ENCODE results near the gene MCUR1. TPM values are rescaled to one million over a fixed set of nuclear protein-coding genes. Genes with fewer than 3 reads are reported as not detected.
A peak's percentile ranks its signal among the peaks of the same experiment; 100 is the strongest.

MCUR1 gene
- total and polyA plus RNA-seq, 4 donors = 6.6 to 32.9 (median 18.3) TPM

GRCh38 chr6:13813621-13814175, 659 bp downstream of the MCUR1 start:
- Histone ChIP-seq H3K27ac (ENCODE audit: low read depth in 1 of 2, low read length in 2 of 2) (peak overlapping the region; percentile 65 to 95), H3K4me3 (ENCODE audit: low read length in 2 of 2) (peak overlapping the region; percentile 52 to 86), H3K36me3 (ENCODE audit: control insufficient read depth in 1 of 2, insufficient read depth in 2 of 2, low read length in 1 of 2) (no peaks in the 10 kb centered on the region), H3K9me3 (ENCODE audit: control insufficient read depth, low read length) (no peaks in the 10 kb centered on the region), H3K27me3 (ENCODE audit: control insufficient read depth in 1 of 2, insufficient read depth in 2 of 2, low read length in 1 of 2) (no peaks in the 10 kb centered on the region), H3K4me1 (ENCODE audit: control insufficient read depth in 1 of 2, insufficient read depth in 2 of 2, low read length in 2 of 2) (peaks cover 0 to 2% of the 10 kb centered on the region in 2 donors)
- peak; percentile 81 to 90 for DNase-seq
- ATAC-seq (ENCODE audit: low FRiP score) = peak; percentile 65
- 1% methylated on average over 45 to 56 of the region's 56 CpGs for WGBS, 2 donors
- intact Hi-C loops (cut with DNase I) = loop anchor here in 1 of 2 donors (5.0 to 10.0 kb wide), 2 partner anchors 101 to 251 kb away; partner anchors contain the start of gene RANBP9

GRCh38 chr6:13813026-13813425, 1.3 kb downstream of the MCUR1 start:
- Histone ChIP-seq H3K4me1 (ENCODE audit: control insufficient read depth in 1 of 2, insufficient read depth in 2 of 2, low read length in 2 of 2) (peaks cover 0 to 2% of the 10 kb centered on the region in 2 donors), H3K36me3 (ENCODE audit: control insufficient read depth in 1 of 2, insufficient read depth in 2 of 2, low read length in 1 of 2) (peaks cover 0 to 2% of the 10 kb centered on the region in 2 donors), H3K27me3 (ENCODE audit: control insufficient read depth in 1 of 2, insufficient read depth in 2 of 2, low read length in 1 of 2) (no peaks in the 10 kb centered on the region), H3K27ac (ENCODE audit: low read depth in 1 of 2, low read length in 2 of 2) (no peak overlapping the region), H3K9me3 (ENCODE audit: control insufficient read depth, low read length) (no peaks in the 10 kb centered on the region), H3K4me3 (ENCODE audit: low read length in 2 of 2) (peak overlapping the region; percentile 52 to 86)
- no peak for ATAC-seq (ENCODE audit: low FRiP score)
- 53 to 57% methylated on average over 7 of the region's 7 CpGs for WGBS, 2 donors
- intact Hi-C loops (cut with DNase I) = loop anchor here in 1 of 2 donors (5.0 to 10.0 kb wide), 2 partner anchors 101 to 252 kb away; partner anchors contain the start of gene RANBP9
- no peak for DNase-seq

- Histone ChIP-seq H3K9me3 (ENCODE audit: control insufficient read depth, low read length) (no peaks in the 10 kb centered on the region), H3K27ac (ENCODE audit: low read depth in 1 of 2, low read length in 2 of 2) (no peak overlapping the region), H3K4me3 (ENCODE audit: low read length in 2 of 2) (no peak overlapping the region), H3K27me3 (ENCODE audit: control insufficient read depth in 1 of 2, insufficient read depth in 2 of 2, low read length in 1 of 2) (no peaks in the 10 kb centered on the region), H3K4me1 (ENCODE audit: control insufficient read depth in 1 of 2, insufficient read depth in 2 of 2, low read length in 2 of 2) (peaks cover 0 to 2% of the 10 kb centered on the region in 2 donors), H3K36me3 (ENCODE audit: control insufficient read depth in 1 of 2, insufficient read depth in 2 of 2, low read length in 1 of 2) (peaks cover 0 to 2% of the 10 kb centered on the region in 2 donors)
- DNase-seq = no peak
- intact Hi-C loops (cut with DNase I) = loop anchor here in 1 of 2 donors (5.0 to 10.0 kb wide), 2 partner anchors 100 to 252 kb away; partner anchors contain the start of gene RANBP9
- WGBS, 2 donors = 89 to 90% methylated on average over 5 of the region's 5 CpGs
- ATAC-seq (ENCODE audit: low FRiP score) = no peak
Observed at GRCh38 chr6:13812359-13812642, 2.1 kb downstream of the MCUR1 start.

GRCh38 chr6:13811627-13812358, 2.6 kb downstream of the MCUR1 start:
- Histone ChIP-seq H3K4me1 (ENCODE audit: control insufficient read depth in 1 of 2, insufficient read depth in 2 of 2, low read length in 2 of 2) (peaks cover 0 to 2% of the 10 kb centered on the region in 2 donors), H3K9me3 (ENCODE audit: control insufficient read depth, low read length) (no peaks in the 10 kb centered on the region), H3K27me3 (ENCODE audit: control insufficient read depth in 1 of 2, insufficient read depth in 2 of 2, low read length in 1 of 2) (no peaks in the 10 kb centered on the region), H3K27ac (ENCODE audit: low read depth in 1 of 2, low read length in 2 of 2) (peak overlapping the region in 1 of 2 donors; percentile 68), H3K4me3 (ENCODE audit: low read length in 2 of 2) (no peak overlapping the region), H3K36me3 (ENCODE audit: control insufficient read depth in 1 of 2, insufficient read depth in 2 of 2, low read length in 1 of 2) (peaks cover 0 to 2% of the 10 kb centered on the region in 2 donors)
- no peak for DNase-seq
- intact Hi-C loops (cut with DNase I) = loop anchor here in 1 of 2 donors (5.0 to 10.0 kb wide), 2 partner anchors 99 to 253 kb away; partner anchors contain the start of gene RANBP9
- no peak for ATAC-seq (ENCODE audit: low FRiP score)
- 53 to 60% methylated on average over 8 of the region's 8 CpGs for WGBS, 2 donors

GRCh38 chr6:13810688-13811446, 3.5 kb downstream of the MCUR1 start:
- DNase-seq = no peak
- WGBS, 2 donors = 52 to 61% methylated on average over 3 of the region's 3 CpGs
- no peaks in the 10 kb centered on the region for H3K9me3 ChIP-seq (ENCODE audit: control insufficient read depth, low read length)
- intact Hi-C loops (cut with DNase I) = loop anchor here in 1 of 2 donors (5.0 to 10.0 kb wide), 2 partner anchors 99 to 254 kb away; partner anchors contain the start of gene RANBP9
- H3K4me1 ChIP-seq (ENCODE audit: control insufficient read depth in 1 of 2, insufficient read depth in 2 of 2, low read length in 2 of 2) = peaks cover 0 to 2% of the 10 kb centered on the region in 2 donors
- H3K27me3 ChIP-seq (ENCODE audit: control insufficient read depth in 1 of 2, insufficient read depth in 2 of 2, low read length in 1 of 2) = no peaks in the 10 kb centered on the region
- H3K36me3 ChIP-seq (ENCODE audit: control insufficient read depth in 1 of 2, insufficient read depth in 2 of 2, low read length in 1 of 2) = peaks cover 0 to 2% of the 10 kb centered on the region in 2 donors
- no peak for ATAC-seq (ENCODE audit: low FRiP score)
- no peak overlapping the region for H3K27ac ChIP-seq (ENCODE audit: low read depth in 1 of 2, low read length in 2 of 2)
- no peak overlapping the region for H3K4me3 ChIP-seq (ENCODE audit: low read length in 2 of 2)

- no peaks in the 10 kb centered on the region for H3K9me3 ChIP-seq (ENCODE audit: control insufficient read depth, low read length)
- WGBS, 2 donors = 76 to 85% methylated on average over 4 of the region's 4 CpGs
- intact Hi-C loops (cut with DNase I) = no loop called here
Observed at GRCh38 chr6:13808801-13809200, 5.6 kb downstream of the MCUR1 start.

GRCh38 chr6:13807696-13808095, 6.7 kb downstream of the MCUR1 start:
- Histone ChIP-seq H3K9me3 (ENCODE audit: control insufficient read depth, low read length) (no peaks in the 10 kb centered on the region), H3K4me1 (ENCODE audit: control insufficient read depth in 1 of 2, insufficient read depth in 2 of 2, low read length in 2 of 2) (peaks cover 0 to 2% of the 10 kb centered on the region in 2 donors), H3K36me3 (ENCODE audit: control insufficient read depth in 1 of 2, insufficient read depth in 2 of 2, low read length in 1 of 2) (peaks cover 0 to 3% of the 10 kb centered on the region in 2 donors), H3K27ac (ENCODE audit: low read depth in 1 of 2, low read length in 2 of 2) (no peak overlapping the region), H3K27me3 (ENCODE audit: control insufficient read depth in 1 of 2, insufficient read depth in 2 of 2, low read length in 1 of 2) (no peaks in the 10 kb centered on the region), H3K4me3 (ENCODE audit: low read length in 2 of 2) (no peak overlapping the region)
- ATAC-seq (ENCODE audit: low FRiP score) = no peak
- intact Hi-C loops (cut with DNase I) = no loop called here
- 93 to 94% methylated on average over 4 of the region's 4 CpGs for WGBS, 2 donors
- DNase-seq = no peak

More at GRCh38 chr6:13808801-13809200, 5.6 kb downstream of the MCUR1 start:
- no peak for ATAC-seq (ENCODE audit: low FRiP score)
- Histone ChIP-seq H3K4me3 (ENCODE audit: low read length in 2 of 2) (no peak overlapping the region), H3K4me1 (ENCODE audit: control insufficient read depth in 1 of 2, insufficient read depth in 2 of 2, low read length in 2 of 2) (peaks cover 0 to 2% of the 10 kb centered on the region in 2 donors), H3K36me3 (ENCODE audit: control insufficient read depth in 1 of 2, insufficient read depth in 2 of 2, low read length in 1 of 2) (peaks cover 0 to 3% of the 10 kb centered on the region in 2 donors), H3K27me3 (ENCODE audit: control insufficient read depth in 1 of 2, insufficient read depth in 2 of 2, low read length in 1 of 2) (no peaks in the 10 kb centered on the region), H3K27ac (ENCODE audit: low read depth in 1 of 2, low read length in 2 of 2) (no peak overlapping the region)
- no peak for DNase-seq

GRCh38 chr6:13803581-13803980, 10.8 kb downstream of the MCUR1 start:
- Histone ChIP-seq H3K4me3 (ENCODE audit: low read length in 2 of 2) (no peak overlapping the region), H3K4me1 (ENCODE audit: control insufficient read depth in 1 of 2, insufficient read depth in 2 of 2, low read length in 2 of 2) (no peaks in the 10 kb centered on the region), H3K27ac (ENCODE audit: low read depth in 1 of 2, low read length in 2 of 2) (no peak overlapping the region), H3K27me3 (ENCODE audit: control insufficient read depth in 1 of 2, insufficient read depth in 2 of 2, low read length in 1 of 2) (no peaks in the 10 kb centered on the region), H3K9me3 (ENCODE audit: control insufficient read depth, low read length) (no peaks in the 10 kb centered on the region), H3K36me3 (ENCODE audit: control insufficient read depth in 1 of 2, insufficient read depth in 2 of 2, low read length in 1 of 2) (peaks cover 0 to 8% of the 10 kb centered on the region in 2 donors)
- ATAC-seq (ENCODE audit: low FRiP score) (no peak), DNase-seq (no peak)
- intact Hi-C loops (cut with DNase I) = no loop called here
- 86 to 91% methylated on average over 4 of the region's 4 CpGs for WGBS, 2 donors
